ENCODE measurements around the gene CLIP1.

CLIP1 gene

GRCh38 chr12:122354958-122355641 lies 67.4 kb downstream of the CLIP1 start:
- no peak for DNase-seq

GRCh38 chr12:122352394-122352793 lies 70.1 kb downstream of the CLIP1 start:
- no peak for DNase-seq

GRCh38 chr12:122350141-122350848 lies 72.2 kb downstream of the CLIP1 start:
- no peak for DNase-seq

GRCh38 chr12:122349078-122349477 lies 73.4 kb downstream of the CLIP1 start:
- peak; percentile 5 for DNase-seq

GRCh38 chr12:122348505-122348904 lies 74.0 kb downstream of the CLIP1 start:
- DNase-seq: no peak

- no peak for DNase-seq
These were observed 76.4 kb downstream of the CLIP1 start for GRCh38 chr12:122346054-122346453.

GRCh38 chr12:122345042-122345441 lies 77.4 kb downstream of the CLIP1 start:
- no peak for DNase-seq

- DNase-seq: no peak
These were observed 86.2 kb downstream of the CLIP1 start for GRCh38 chr12:122336015-122336946.

- DNase-seq: peak; percentile 35
These were observed 89.1 kb downstream of the CLIP1 start for GRCh38 chr12:122333142-122334087.

GRCh38 chr12:122327494-122328385 lies 94.7 kb downstream of the CLIP1 start:
- DNase-seq: no peak

GRCh38 chr12:122327014-122327413 lies 95.5 kb downstream of the CLIP1 start:
- no peak for DNase-seq

GRCh38 chr12:122326586-122326985 lies 95.9 kb downstream of the CLIP1 start:
- DNase-seq: no peak

- peak; percentile 48 for DNase-seq
These were observed 99.0 kb downstream of the CLIP1 start for GRCh38 chr12:122323311-122324019.

GRCh38 chr12:122322501-122322900 lies 100.0 kb downstream of the CLIP1 start:
- DNase-seq: peak; percentile 64

GRCh38 chr12:122318607-122319605 lies 103.6 kb downstream of the CLIP1 start:
- DNase-seq: peak; percentile 49

- DNase-seq: peak; percentile 33
These were observed 109.5 kb downstream of the CLIP1 start for GRCh38 chr12:122312926-122313325.

GRCh38 chr12:122311696-122312095 lies 110.8 kb downstream of the CLIP1 start:
- no peak for DNase-seq

- peak; percentile 6 for DNase-seq
These were observed 111.7 kb downstream of the CLIP1 start for GRCh38 chr12:122310626-122311333.

All from islet precursor cell (in vitro differentiated cells).